ENCODE measurements around the gene PLP1.
A peak's percentile ranks its signal among the peaks of the same experiment; 100 is the strongest.

Gene PLP1

GRCh38 chrX:103825881-103826280, 49.2 kb downstream of the PLP1 start:
- TF ChIP-seq CTCF (IDR thresholded peaks at IDR 0.05; ENCODE audit: insufficient read depth, missing control alignments) = no peak
- DNase-seq (ENCODE audit: insufficient read length, low spot score) (no peak), FAIRE-seq (no peak)

GRCh38 chrX:103828529-103828928, 51.9 kb downstream of the PLP1 start:
- FAIRE-seq (no peak), DNase-seq (ENCODE audit: insufficient read length, low spot score) (no peak)
- TF ChIP-seq CTCF (IDR thresholded peaks at IDR 0.05; ENCODE audit: insufficient read depth, missing control alignments) = no peak

- no peak for FAIRE-seq
- TF ChIP-seq CTCF (IDR thresholded peaks at IDR 0.05; ENCODE audit: insufficient read depth, missing control alignments) = no peak
- no peak for DNase-seq (ENCODE audit: insufficient read length, low spot score)
Observed at GRCh38 chrX:103830848-103831247, 54.2 kb downstream of the PLP1 start.

GRCh38 chrX:103831342-103831802, 54.7 kb downstream of the PLP1 start:
- DNase-seq (ENCODE audit: insufficient read length, low spot score) = no peak
- peak; percentile 55 for FAIRE-seq
- TF ChIP-seq CTCF (IDR thresholded peaks at IDR 0.05; ENCODE audit: insufficient read depth, missing control alignments) = no peak

- no peak for TF ChIP-seq CTCF (IDR thresholded peaks at IDR 0.05; ENCODE audit: insufficient read depth, missing control alignments)
- DNase-seq (ENCODE audit: insufficient read length, low spot score) = peak; percentile 16
- FAIRE-seq = no peak
Observed at GRCh38 chrX:103831803-103832544, 55.3 kb downstream of the PLP1 start, which contains the start of gene RAB9B. Gene RAB9B (minus strand): TSS chrX:103832257. CDS start chrX:103825784, 6,473 bp downstream.

- FAIRE-seq = no peak
- no peak for TF ChIP-seq CTCF (IDR thresholded peaks at IDR 0.05; ENCODE audit: insufficient read depth, missing control alignments)
- DNase-seq (ENCODE audit: insufficient read length, low spot score) = no peak
Observed at GRCh38 chrX:103839404-103839803, 62.8 kb downstream of the PLP1 start.
